ENCODE measurements around the gene FADS3.

FADS3 gene

GRCh38 chr11:61901397-61901796 is 10.1 kb upstream of the FADS3 start:
- H3K27ac ChIP-seq (ENCODE audit: low read depth, low read length, poor library complexity, severe bottlenecking): no peak overlapping the region
- H4K20me1 ChIP-seq (ENCODE audit: insufficient read depth, low read length): no peaks in the 10 kb centered on the region
- TF ChIP-seq EZH2 (IDR thresholded peaks at IDR 0.05; ENCODE audit: borderline replicate concordance, low read length) (no peak), CTCF (IDR thresholded peaks at IDR 0.05; ENCODE audit: low read length) (no peak)
- H3K4me2 ChIP-seq (ENCODE audit: low read length): no peak overlapping the region
- no peaks in the 10 kb centered on the region for H3F3A ChIP-seq (ENCODE audit: insufficient read depth, low read length)
- no peak overlapping the region for H3K9ac ChIP-seq (ENCODE audit: low read length)
- no peaks in the 10 kb centered on the region for H3K36me3 ChIP-seq (ENCODE audit: insufficient read depth, low read length)
- no peaks in the 10 kb centered on the region; the same call in 1 of the 2 replicates for H3K27me3 ChIP-seq (ENCODE audit: insufficient read depth, low read length)
- H3K9me3 ChIP-seq (ENCODE audit: low read length): no peaks in the 10 kb centered on the region
- no peak overlapping the region for H3K4me3 ChIP-seq (ENCODE audit: low read depth, low read length, poor library complexity, severe bottlenecking)
- no peak overlapping the region for H2AFZ ChIP-seq (ENCODE audit: low read length)
- H3K4me1 ChIP-seq (ENCODE audit: insufficient read depth, low read length, severe bottlenecking): peaks cover 6% of the 10 kb centered on the region
- no peaks in the 10 kb centered on the region for H3K9me2 ChIP-seq (ENCODE audit: low read depth, low read length)
- no peaks in the 10 kb centered on the region for H3K79me2 ChIP-seq (ENCODE audit: insufficient read depth, low read length)

GRCh38 chr11:61900251-61900650 is 8.9 kb upstream of the FADS3 start:
- Histone ChIP-seq H3K27me3 (ENCODE audit: insufficient read depth, low read length) (no peaks in the 10 kb centered on the region; the same call in 1 of the 2 replicates), H3K4me3 (ENCODE audit: low read depth, low read length, poor library complexity, severe bottlenecking) (no peak overlapping the region), H3K27ac (ENCODE audit: low read depth, low read length, poor library complexity, severe bottlenecking) (no peak overlapping the region), H3K9me3 (ENCODE audit: low read length) (no peaks in the 10 kb centered on the region), H3K36me3 (ENCODE audit: insufficient read depth, low read length) (no peaks in the 10 kb centered on the region), H3K4me1 (ENCODE audit: insufficient read depth, low read length, severe bottlenecking) (peaks cover 6% of the 10 kb centered on the region), H3K9me2 (ENCODE audit: low read depth, low read length) (no peaks in the 10 kb centered on the region), H3K79me2 (ENCODE audit: insufficient read depth, low read length) (no peaks in the 10 kb centered on the region), H3K9ac (ENCODE audit: low read length) (no peak overlapping the region), H3F3A (ENCODE audit: insufficient read depth, low read length) (no peaks in the 10 kb centered on the region), H4K20me1 (ENCODE audit: insufficient read depth, low read length) (no peaks in the 10 kb centered on the region), H2AFZ (ENCODE audit: low read length) (no peak overlapping the region), H3K4me2 (ENCODE audit: low read length) (no peak overlapping the region)
- TF ChIP-seq EZH2 (IDR thresholded peaks at IDR 0.05; ENCODE audit: borderline replicate concordance, low read length) (no peak), CTCF (IDR thresholded peaks at IDR 0.05; ENCODE audit: low read length) (no peak)

DNA sequence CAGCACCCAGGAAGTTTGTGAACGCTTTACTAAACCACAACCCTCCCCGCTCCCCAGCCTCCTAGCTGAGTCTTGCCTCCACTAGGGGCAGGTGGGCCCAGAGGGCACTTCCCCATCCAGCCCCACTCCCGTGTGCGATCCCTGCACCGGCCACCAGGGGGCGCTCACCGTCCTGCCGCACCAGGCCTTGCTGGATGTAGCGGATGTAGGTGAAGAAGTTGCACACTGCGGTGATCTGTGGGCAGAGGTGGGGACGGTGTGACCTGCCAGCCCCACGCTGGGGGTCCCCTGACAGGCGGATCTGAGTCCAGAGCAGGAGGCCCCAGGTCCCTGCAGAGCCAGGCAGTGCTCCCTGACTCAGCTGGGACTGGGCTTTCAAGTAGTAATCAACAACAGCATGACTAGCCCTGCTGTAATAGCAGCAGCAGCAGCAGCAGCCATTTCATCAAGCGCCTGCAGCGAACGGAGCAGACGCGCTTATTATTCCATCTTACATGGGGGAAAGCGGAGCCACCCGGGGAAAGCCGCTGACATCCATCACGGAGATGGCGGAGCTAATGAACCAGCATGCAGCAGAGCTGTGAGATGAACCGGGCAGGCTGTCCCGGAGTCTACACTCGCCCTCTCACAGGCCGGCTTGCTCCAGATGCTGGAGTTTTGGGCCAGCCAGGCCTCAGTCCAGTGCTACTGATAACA is 7.9 kb upstream of the FADS3 start:
- peaks cover 6% of the 10 kb centered on the region for H3K4me1 ChIP-seq (ENCODE audit: insufficient read depth, low read length, severe bottlenecking)
- TF ChIP-seq EZH2 (IDR thresholded peaks at IDR 0.05; ENCODE audit: borderline replicate concordance, low read length) (no peak), CTCF (IDR thresholded peaks at IDR 0.05; ENCODE audit: low read length) (peak; percentile 99)
- H3K9ac ChIP-seq (ENCODE audit: low read length): no peak overlapping the region
- no peak overlapping the region for H3K27ac ChIP-seq (ENCODE audit: low read depth, low read length, poor library complexity, severe bottlenecking)
- no peaks in the 10 kb centered on the region for H4K20me1 ChIP-seq (ENCODE audit: insufficient read depth, low read length)
- H2AFZ ChIP-seq (ENCODE audit: low read length): no peak overlapping the region
- no peaks in the 10 kb centered on the region for H3K79me2 ChIP-seq (ENCODE audit: insufficient read depth, low read length)
- H3K9me3 ChIP-seq (ENCODE audit: low read length): no peaks in the 10 kb centered on the region
- H3K4me2 ChIP-seq (ENCODE audit: low read length): no peak overlapping the region; the same call in 1 of the 2 replicates
- no peak overlapping the region for H3K4me3 ChIP-seq (ENCODE audit: low read depth, low read length, poor library complexity, severe bottlenecking)
- H3K36me3 ChIP-seq (ENCODE audit: insufficient read depth, low read length): no peaks in the 10 kb centered on the region
- no peaks in the 10 kb centered on the region for H3K9me2 ChIP-seq (ENCODE audit: low read depth, low read length)
- no peaks in the 10 kb centered on the region; the same call in 1 of the 2 replicates for H3K27me3 ChIP-seq (ENCODE audit: insufficient read depth, low read length)
- H3F3A ChIP-seq (ENCODE audit: insufficient read depth, low read length): no peaks in the 10 kb centered on the region
